Fibroblast of pulmonary artery (primary cell): Measurements from ENCODE around the gene POU4F3.

Experiments
- DNase-seq: peaks from one replicate; pipeline ENCODE4 v3.0.0-alpha.2; 2010; ENCODE audit warnings: low read depth
- H3K4me3 ChIP-seq: replicated peaks from 2 replicates; pipeline ENCODE4 v1.5.1; 2011; ENCODE audit warnings: low read depth, mild to moderate bottlenecking, control low read depth, low read length, moderate library complexity
- TF ChIP-seq, protein P1 (sequence below): IDR thresholded peaks from 2 replicates; pipeline ENCODE4 v1.5.1; 2011; ENCODE audit warnings: mild to moderate bottlenecking, control low read depth, low read length, inconsistent platforms; ENCODE audit errors: missing control alignments

Gene POU4F3

DNA sequence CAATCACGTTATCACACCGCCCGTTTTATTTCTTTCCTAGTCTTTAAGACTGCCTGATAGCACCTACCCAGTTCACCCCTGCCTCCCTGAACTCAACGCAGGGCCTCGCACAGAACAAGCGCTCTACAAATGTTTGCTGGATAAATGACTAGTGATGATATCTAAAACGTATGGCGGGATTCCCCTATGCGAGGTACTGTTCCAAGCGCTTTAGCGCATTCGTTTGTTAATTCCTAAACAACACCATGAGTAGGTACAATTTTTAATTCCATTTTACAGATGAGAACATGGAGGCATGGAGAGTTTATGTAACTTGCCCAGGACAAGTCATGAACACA lies 6.6 kb downstream of the POU4F3 start:
- DNase-seq: no peak
- TF ChIP-seq, protein P1, sequence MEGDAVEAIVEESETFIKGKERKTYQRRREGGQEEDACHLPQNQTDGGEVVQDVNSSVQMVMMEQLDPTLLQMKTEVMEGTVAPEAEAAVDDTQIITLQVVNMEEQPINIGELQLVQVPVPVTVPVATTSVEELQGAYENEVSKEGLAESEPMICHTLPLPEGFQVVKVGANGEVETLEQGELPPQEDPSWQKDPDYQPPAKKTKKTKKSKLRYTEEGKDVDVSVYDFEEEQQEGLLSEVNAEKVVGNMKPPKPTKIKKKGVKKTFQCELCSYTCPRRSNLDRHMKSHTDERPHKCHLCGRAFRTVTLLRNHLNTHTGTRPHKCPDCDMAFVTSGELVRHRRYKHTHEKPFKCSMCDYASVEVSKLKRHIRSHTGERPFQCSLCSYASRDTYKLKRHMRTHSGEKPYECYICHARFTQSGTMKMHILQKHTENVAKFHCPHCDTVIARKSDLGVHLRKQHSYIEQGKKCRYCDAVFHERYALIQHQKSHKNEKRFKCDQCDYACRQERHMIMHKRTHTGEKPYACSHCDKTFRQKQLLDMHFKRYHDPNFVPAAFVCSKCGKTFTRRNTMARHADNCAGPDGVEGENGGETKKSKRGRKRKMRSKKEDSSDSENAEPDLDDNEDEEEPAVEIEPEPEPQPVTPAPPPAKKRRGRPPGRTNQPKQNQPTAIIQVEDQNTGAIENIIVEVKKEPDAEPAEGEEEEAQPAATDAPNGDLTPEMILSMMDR: no peak
- H3K4me3 ChIP-seq: no peak overlapping the region

GRCh38 chr5:146345578-146346366 lies 7.1 kb downstream of the POU4F3 start:
- no peak for DNase-seq
- TF ChIP-seq, protein P1: no peak
- no peak overlapping the region for H3K4me3 ChIP-seq

GRCh38 chr5:146357126-146357525 lies 18.5 kb downstream of the POU4F3 start:
- DNase-seq: no peak
- TF ChIP-seq, protein P1: no peak
- H3K4me3 ChIP-seq: no peak overlapping the region

DNA sequence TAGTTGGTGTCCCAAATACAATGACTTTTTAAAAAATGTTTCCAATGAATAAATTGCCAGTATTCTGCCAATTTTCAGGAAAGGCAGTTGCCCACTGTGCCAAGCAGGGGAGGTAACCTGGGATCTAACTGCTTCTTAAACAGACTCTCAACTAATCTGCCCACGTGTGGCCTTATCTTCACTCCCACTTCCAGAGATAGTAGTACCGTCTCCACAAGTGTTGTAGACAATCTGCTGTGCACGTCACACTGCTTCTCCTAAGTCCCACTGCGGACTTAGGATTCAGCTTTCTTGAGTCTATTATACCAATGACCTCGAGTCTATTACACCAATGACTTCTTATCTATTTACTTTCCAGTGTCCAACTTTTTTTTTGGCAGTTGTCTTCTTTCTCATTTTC lies 21.2 kb downstream of the POU4F3 start:
- DNase-seq: no peak
- no peak overlapping the region for H3K4me3 ChIP-seq
- TF ChIP-seq, protein P1: no peak

GRCh38 chr5:146363161-146363874 lies 24.7 kb downstream of the POU4F3 start:
- TF ChIP-seq, protein P1: no peak
- DNase-seq: no peak
- H3K4me3 ChIP-seq: no peak overlapping the region

GRCh38 chr5:146365618-146366017 lies 27.0 kb downstream of the POU4F3 start:
- H3K4me3 ChIP-seq: no peak overlapping the region
- DNase-seq: no peak
- TF ChIP-seq, protein P1: no peak
